ENCODE measurements around the gene IRAG1. TPM values are rescaled to one million over a fixed set of nuclear protein-coding genes. Genes with fewer than 3 reads are reported as not detected.

Gene IRAG1
- total RNA-seq, 1 donor from 2014 or later: 0.54 TPM

DNA sequence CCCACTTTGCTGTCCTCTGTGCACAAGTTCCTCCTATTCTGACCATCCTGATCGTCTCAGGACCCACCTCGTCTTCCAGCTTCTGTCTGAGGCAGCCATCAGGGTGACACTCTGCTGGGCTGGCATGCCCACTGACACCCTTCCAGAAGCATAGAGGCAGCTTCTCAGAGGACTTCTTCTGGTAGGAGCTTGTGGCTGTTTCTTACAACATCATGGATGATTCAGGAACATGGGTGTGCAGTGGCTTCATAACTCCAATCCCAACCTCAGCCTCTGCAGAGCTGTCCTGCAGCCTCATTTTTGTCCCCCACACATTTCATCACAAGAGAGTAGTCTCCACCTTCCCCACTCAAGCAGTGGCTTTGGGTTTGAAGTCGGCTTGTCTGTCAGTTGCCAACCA, 36.6 kb upstream of the IRAG1 start:
- DNase-seq (ENCODE audit: low read depth): no peak
- Histone ChIP-seq H3K27me3 (ENCODE audit: control insufficient read depth, insufficient read depth, low read length) (no peaks in the 10 kb centered on the region), H3K36me3 (ENCODE audit: control insufficient read depth, insufficient read depth, low read length) (no peaks in the 10 kb centered on the region), H3K4me3 (ENCODE audit: low read depth, low read length) (no peak overlapping the region)
- TF ChIP-seq, protein P1, sequence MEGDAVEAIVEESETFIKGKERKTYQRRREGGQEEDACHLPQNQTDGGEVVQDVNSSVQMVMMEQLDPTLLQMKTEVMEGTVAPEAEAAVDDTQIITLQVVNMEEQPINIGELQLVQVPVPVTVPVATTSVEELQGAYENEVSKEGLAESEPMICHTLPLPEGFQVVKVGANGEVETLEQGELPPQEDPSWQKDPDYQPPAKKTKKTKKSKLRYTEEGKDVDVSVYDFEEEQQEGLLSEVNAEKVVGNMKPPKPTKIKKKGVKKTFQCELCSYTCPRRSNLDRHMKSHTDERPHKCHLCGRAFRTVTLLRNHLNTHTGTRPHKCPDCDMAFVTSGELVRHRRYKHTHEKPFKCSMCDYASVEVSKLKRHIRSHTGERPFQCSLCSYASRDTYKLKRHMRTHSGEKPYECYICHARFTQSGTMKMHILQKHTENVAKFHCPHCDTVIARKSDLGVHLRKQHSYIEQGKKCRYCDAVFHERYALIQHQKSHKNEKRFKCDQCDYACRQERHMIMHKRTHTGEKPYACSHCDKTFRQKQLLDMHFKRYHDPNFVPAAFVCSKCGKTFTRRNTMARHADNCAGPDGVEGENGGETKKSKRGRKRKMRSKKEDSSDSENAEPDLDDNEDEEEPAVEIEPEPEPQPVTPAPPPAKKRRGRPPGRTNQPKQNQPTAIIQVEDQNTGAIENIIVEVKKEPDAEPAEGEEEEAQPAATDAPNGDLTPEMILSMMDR (IDR thresholded peaks at IDR 0.05; ENCODE audit: insufficient read depth, low read length, poor library complexity, severe bottlenecking): no peak

DNA sequence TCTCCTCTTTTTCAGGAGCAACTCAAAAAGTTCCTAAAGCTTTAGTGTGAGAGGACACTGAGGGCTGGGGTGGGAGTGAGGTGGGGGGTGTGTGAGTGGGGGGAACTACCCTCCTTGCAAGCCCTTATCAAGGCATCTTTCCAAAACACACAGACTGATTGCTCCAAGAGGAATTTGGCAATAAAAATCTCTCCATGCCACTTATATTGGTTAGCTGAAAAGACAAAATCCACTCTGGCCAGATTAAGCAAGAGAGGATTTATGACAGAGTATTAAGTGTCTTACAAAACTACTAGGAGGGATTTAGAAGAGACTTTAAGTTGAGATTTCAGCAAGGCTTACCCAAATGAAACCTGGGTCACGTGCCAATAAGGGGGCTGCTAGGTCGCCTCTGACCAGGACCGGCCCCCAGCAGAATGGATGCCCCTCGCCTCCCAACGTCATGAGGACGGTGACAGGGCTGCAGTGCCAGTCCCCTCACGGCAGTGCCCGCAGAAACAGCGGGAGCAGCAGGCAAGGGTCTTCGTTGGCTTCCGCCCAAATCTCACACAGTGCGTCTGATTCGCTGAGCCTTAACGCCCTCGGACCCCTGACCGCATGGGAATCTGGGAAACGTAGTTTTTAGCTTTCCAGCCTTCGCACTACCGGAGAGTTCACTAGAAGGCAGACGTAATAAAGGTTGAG, 35.4 kb upstream of the IRAG1 start:
- H3K4me3 ChIP-seq (ENCODE audit: low read depth, low read length): no peak overlapping the region
- no peaks in the 10 kb centered on the region for H3K36me3 ChIP-seq (ENCODE audit: control insufficient read depth, insufficient read depth, low read length)
- no peak for DNase-seq (ENCODE audit: low read depth)

DNA sequence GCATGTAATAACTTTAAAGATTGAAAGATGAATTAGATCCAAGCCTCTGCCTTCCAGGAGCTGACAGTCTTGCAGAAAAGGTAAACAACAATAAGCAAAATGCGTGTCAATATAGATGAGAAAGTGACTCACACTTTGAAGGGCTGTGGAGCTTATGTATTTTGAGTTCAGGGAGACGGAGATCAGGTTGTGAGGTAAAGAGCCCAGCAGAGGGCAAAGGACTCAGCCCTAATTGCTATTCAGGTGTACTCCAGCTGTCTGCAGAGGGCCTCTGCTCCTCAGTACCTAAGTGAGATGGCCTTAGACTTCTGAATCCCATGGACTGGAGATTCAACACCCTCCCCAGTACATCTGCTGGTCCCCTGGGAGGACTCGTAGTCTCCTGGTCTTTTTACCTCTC, 34.6 kb upstream of the IRAG1 start:
- Histone ChIP-seq H3K4me3 (ENCODE audit: low read depth, low read length) (no peak overlapping the region), H3K36me3 (ENCODE audit: control insufficient read depth, insufficient read depth, low read length) (no peaks in the 10 kb centered on the region), H3K27me3 (ENCODE audit: control insufficient read depth, insufficient read depth, low read length) (no peaks in the 10 kb centered on the region)
- no peak for DNase-seq (ENCODE audit: low read depth)
- TF ChIP-seq, protein P1 (IDR thresholded peaks at IDR 0.05; ENCODE audit: insufficient read depth, low read length, poor library complexity, severe bottlenecking): no peak

More for the DNA sequence above, 35.4 kb upstream of the IRAG1 start:
- H3K27me3 ChIP-seq (ENCODE audit: control insufficient read depth, insufficient read depth, low read length): no peaks in the 10 kb centered on the region
- TF ChIP-seq, protein P1 (IDR thresholded peaks at IDR 0.05; ENCODE audit: insufficient read depth, low read length, poor library complexity, severe bottlenecking): no peak

DNA sequence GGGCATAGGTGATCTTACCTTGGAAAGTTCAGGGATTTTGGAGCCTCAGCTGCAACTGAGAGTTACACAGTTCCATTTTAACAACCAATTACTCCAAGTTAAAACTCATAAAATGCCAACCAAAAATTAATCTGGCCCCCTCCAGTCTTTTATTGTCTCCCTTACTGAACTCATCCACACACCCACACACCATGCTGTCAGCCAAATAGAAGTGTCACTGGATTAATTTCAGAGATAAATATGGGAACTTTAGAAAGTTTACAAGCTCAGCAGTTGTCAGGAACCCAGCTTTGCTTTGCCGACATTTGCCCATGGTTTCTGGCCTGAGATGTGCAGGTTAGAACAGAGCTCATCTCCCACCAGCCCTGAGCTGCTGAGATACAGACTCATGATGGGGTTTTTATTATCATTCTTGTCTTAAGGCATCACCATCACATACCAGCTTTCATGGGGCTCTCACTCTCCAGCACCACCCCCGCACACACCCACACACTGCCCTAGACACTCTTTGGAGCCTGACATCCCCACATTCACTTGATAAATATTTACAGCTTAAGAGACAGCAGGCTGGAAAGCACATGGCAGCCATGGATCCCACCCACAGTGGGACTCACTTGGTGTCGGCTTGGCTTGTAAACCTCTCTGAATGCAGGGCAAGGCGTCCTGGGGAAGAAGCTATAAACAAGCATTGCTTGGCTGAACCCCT, 33.7 kb upstream of the IRAG1 start:
- no peak overlapping the region for H3K4me3 ChIP-seq (ENCODE audit: low read depth, low read length)
- H3K27me3 ChIP-seq (ENCODE audit: control insufficient read depth, insufficient read depth, low read length): no peaks in the 10 kb centered on the region
- no peak for DNase-seq (ENCODE audit: low read depth)
- TF ChIP-seq, protein P1 (IDR thresholded peaks at IDR 0.05; ENCODE audit: insufficient read depth, low read length, poor library complexity, severe bottlenecking): no peak
- H3K36me3 ChIP-seq (ENCODE audit: control insufficient read depth, insufficient read depth, low read length): no peaks in the 10 kb centered on the region

DNA sequence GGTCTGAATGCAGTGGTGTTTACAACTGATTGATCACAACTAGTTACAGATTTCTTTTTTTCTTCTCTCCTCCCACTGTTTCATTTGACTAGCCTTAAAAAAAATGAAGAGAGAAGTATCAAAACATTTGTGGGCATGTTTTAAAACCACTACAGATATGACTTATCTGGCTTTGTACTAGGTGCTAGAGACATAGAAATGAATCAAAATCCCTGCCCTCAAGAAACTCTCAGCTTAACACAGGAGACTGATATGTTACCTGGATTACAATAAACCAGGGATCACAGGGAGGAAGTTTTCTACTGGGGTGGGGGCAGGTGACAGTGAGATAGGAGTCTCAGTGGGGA, 32.3 kb upstream of the IRAG1 start:
- Histone ChIP-seq H3K36me3 (ENCODE audit: control insufficient read depth, insufficient read depth, low read length) (no peaks in the 10 kb centered on the region), H3K27me3 (ENCODE audit: control insufficient read depth, insufficient read depth, low read length) (no peaks in the 10 kb centered on the region), H3K4me3 (ENCODE audit: low read depth, low read length) (no peak overlapping the region)
- TF ChIP-seq, protein P1 (IDR thresholded peaks at IDR 0.05; ENCODE audit: insufficient read depth, low read length, poor library complexity, severe bottlenecking): no peak
- no peak for DNase-seq (ENCODE audit: low read depth)
